ENCODE data around the gene CMSS1.
"Not testable (repeated sequence)": the region's sequence is repeated elsewhere in the genome, so short reads cannot be mapped to it uniquely, and the experiment has no call there.

The CMSS1 gene

GRCh38 chr3:100087198-100087597 lies 269.5 kb downstream of the CMSS1 start:
- DNase-seq = peak in 1 of 5 experiments; percentile 83

DNA sequence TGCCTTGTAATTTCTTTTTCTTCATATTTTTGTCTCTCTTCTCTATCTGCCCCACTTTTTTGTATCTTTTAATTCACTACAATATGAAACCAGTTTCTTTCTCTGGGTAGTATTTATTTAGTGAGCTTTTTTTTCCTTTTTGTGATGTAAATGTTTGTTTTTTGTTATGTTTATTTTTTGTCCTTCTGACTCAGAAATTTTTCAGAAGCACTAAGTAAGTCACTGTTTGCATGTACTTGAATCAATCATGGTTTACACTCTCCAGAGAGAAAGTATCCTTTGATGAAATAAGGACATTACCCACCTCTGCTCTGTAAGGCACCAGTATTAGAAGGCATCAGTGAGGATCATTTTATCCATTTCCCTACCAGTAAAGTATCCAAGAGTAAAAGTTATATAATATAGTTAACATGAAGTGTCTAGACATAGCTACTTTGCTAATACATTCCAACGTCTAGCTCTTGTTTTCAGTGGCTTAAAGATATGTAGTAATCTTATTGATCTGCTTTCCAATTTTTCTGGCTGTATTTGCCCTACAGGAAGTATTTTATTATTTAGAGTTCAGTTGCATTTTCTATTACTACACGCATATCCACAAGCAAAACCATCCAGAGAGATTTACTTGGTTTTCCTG lies 271.2 kb downstream of the CMSS1 start:
- DNase-seq = peak in 1 of 5 experiments; percentile 15

DNA sequence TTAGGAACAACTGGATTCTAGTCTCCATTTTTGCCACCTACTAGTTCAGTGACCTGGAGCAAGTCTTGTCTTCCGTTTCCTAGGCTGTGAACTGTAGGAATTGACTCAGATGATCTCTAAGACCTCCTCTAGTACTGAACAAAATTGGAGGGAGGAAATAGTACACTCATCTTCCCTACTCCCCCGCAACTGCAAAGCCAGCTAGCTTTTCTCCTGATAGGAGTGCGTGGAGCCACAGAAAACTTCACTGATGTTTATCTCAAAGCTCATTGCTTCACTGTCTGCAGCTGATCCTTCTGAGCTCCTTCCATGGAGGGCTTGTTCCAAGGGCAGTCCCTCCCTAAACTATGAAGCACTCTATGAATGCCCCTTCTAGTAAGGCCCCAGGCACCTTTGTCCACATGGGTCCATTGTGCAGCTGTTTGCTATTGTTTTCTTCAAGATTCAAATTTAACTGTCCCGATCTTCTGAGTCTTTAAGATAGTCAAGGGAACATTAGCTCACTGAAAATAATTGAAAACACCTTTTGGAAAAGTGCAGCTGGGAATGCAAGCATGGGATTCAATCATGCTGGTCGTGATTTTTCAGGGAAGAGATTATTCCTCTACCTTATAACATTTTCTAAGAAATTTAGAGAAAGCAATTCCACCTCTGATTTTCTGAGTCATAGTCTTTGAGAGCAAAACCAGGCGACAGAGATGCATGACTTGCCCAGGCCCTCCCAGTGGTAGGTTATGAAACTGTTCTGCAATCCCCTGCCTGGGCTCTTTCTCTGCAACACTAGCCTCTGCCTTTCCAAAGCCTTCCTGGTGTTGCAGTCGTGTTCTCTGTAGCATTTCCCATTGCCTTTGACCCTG lies 272.4 kb downstream of the CMSS1 start:
- peak in 1 of 5 experiments; percentile 75 for DNase-seq

DNA sequence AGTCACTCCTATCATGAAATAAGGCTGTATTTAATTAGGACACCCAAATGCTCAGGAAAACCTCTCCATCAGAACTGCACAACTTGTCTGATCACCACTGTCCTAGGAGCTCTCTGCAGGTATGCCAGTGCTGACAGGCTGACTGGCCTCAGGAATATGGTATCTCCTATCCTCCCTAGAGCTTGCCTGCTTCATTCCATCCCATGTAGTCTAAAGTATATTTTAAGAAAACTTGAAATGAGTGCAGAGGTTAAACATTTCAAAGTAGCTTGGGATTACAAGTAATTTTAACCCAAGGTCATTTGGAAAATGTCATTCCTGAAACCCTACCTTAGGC lies 273.0 kb downstream of the CMSS1 start:
- DNase-seq = no peak

DNA sequence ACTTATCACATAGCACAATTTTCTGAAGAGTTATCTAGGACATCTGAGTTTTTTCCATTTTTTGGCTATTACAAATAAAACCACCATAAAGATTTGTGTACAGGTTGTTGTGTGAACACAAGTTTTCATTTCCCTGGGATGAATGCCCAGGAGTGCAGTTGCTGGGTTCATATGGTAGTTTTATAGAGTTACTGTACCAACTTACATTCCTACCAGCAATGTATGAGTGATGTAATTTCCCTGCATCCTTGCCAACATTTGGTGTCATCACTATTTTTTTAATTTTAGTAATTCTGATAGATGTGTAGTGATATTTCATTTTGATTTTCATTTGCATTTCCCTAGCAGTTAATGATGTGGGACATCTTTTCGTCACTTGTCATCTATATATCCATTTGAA lies 276.2 kb downstream of the CMSS1 start:
- DNase-seq = no peak

DNA sequence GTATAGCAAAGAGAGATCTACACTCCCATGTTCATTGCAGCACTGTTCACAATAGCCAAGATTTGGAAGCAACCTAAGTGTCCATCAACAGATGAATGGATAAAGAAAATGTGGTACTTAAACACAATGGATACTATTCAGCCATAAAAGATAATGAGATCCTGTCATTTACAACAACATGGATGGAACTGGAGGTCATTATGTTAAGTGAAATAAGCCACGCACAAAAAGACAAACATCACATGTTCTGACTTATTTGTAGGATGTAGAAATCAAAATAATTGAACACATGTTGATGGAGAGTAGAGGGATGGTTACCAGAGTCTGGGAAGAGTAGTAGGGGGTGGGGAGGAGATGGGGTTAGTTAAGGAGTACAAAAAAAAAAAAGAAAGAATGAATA lies 278.6 kb downstream of the CMSS1 start:
- not testable (repeated sequence) for DNase-seq

- DNase-seq = peak in 1 of 5 experiments; percentile 63
Measured at GRCh38 chr3:100096866-100097265, 279.2 kb downstream of the CMSS1 start.

DNA sequence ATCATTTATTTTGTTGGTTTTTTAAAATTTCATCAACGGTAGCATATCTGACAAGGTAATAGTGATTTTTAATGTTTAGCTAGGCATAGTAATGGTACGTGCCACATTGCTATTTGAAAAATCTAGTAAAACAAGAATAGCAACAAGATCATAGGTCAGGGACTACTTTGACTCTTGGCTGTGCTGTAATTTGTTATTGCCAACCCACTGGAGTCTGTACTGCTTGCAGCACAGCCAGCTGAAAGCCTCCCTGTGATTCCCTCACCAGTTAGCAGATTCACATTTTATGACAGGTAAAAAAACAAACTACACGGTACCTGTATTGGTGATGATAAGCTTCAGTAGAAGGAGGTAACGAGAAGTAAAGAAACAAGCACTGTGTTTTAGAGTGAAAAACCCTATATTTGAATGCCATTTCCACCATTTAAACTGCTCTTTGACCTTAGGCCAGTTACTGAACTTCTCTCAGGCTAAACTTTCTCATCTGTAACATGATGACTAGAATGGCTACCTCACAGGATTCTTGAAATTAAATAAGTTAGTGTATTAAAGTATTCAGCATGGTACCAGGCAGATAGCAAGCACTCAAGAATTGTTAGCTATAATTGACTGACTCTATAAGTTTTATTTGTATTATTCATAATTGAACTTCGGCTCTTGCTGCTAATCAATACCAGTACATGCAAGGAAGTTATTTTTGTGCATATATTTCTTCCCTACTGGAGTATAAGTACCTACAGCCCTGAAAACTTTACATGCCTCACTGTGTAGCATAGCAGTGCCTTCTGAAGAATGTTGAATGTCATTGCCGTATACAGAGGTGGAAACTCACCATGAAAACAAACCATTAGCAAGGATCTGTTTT lies 280.5 kb downstream of the CMSS1 start:
- DNase-seq = no peak

DNA sequence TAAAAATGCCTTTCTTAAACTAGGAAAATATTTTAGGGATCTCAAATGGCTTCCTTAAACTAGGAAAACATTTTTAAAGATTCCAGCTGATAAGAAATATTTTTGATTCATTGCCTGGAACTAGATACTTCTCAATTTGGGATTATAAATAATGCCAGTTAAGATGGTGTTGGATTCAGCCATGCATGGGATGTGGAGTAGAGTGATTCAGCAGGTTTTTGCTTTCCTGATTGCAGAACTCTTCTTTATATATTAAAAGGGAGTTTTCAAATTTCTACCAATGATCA lies 281.1 kb downstream of the CMSS1 start:
- no peak for DNase-seq

DNA sequence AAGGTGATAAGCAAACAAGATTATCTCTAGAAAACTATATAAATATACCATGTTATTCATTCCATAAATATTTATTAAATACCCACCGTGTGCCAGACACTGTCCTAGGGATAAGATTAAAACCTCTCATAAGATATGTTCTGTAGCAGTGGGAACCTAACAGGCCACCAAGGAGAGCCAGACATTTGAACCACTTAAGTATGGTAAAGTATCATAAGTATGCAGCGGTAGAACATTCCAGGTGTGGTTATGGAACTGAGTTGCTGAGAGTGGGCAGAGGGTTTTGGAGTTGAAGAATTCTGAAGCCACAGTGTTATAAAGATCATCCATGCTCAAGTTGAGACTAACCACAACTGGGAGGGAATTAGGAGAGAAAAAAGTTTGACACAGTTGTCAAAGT lies 282.0 kb downstream of the CMSS1 start:
- no peak for DNase-seq

- DNase-seq = no peak
Measured at GRCh38 chr3:100100425-100100824, 282.8 kb downstream of the CMSS1 start.

GRCh38 chr3:100102757-100103156 lies 285.1 kb downstream of the CMSS1 start:
- DNase-seq = no peak

DNA sequence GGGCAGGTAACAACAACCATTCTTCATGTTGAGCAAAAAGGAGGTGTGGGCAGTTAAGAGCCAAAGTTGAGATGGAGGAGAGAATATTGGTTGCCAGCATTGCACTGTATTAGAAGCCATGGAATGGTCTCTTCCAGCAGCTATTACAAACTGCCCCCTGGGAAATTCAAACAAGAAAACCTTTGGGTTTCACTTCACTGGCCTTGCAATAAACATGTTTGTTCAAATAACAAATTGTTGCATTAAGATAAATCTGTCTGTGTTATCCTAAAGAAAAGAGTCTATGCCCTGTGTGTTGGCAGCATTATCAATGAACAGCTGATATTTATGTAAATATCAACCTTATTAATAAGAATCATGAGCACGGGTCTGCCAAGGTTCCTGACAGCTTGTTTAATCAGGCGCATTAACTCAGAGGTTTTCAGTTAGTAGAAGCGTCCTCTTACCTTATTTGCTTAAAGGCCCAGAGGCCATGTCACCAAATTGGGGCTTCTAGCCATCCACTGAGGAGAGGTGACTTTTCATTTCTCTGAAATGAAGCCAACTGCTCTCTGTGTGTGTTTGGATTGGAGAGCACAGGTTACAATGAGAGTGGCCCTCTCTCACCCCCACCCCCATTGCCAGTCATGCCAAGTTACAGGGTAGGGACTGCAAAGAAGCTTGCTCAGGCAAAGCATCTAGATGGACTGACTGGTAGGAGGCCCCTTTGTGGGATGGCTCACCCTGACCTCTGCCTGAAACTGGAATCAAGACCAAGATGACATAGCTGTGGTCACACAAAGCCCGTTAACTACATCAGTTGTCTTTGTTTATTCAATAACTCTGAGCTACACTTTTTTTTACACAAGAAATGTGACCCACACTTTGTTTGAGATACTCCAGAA lies 286.1 kb downstream of the CMSS1 start:
- DNase-seq = peak in 1 of 5 experiments; percentile 48

- DNase-seq = no peak
Measured at GRCh38 chr3:100104442-100104798, 286.8 kb downstream of the CMSS1 start.

GRCh38 chr3:100104817-100105413 lies 287.3 kb downstream of the CMSS1 start:
- no peak for DNase-seq

- no peak for DNase-seq
Measured at GRCh38 chr3:100105501-100105900, 287.8 kb downstream of the CMSS1 start.

DNA sequence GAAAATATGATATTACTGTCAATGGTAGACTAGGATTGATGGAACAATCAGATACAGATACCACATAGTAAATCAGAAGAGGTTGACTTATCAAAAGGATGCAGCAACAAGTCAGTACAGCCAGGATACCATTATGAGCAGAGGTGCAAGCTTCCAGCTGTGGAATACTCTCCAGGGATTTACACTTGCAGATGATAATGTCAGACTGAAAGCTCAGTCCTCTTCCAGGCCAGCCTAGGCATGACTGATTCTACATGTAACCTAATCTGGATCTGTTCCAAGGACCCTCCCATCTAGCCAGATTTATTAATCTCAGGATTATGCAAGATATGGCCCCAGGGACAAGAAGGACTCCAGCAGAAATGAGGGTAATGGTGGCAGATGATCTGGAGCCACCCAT lies 288.4 kb downstream of the CMSS1 start:
- DNase-seq = no peak

GRCh38 chr3:100106531-100107141 lies 289.0 kb downstream of the CMSS1 start:
- no peak for DNase-seq

DNA sequence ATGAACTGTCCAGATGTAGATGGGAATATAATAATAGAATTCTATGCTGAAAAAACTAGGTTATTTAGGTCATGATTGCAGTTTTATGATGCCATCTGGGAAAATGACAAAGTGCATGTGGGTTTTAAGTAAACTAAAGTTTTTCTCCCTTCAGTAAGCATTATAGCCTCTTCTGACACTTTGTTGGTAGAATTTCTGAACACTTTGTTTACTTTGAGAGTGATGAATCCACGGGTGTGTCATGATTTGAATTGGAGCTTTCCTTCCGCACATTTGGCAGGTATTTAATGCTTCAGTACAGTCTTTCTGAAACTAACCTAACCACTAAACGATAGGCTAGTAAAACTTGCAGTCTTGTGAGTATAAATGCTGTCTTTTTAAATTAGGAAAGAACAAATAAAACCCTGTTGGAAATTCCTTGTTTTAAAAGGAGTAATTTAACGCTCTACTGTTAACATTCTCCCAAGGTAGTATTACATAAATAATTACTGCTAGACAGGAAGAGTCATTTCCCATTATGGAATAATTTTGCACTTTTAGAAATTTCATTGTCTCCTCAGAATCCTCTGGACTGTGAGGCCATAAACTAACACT lies 289.7 kb downstream of the CMSS1 start:
- no peak for DNase-seq

GRCh38 chr3:100108464-100109079 lies 290.9 kb downstream of the CMSS1 start:
- DNase-seq = peak in 1 of 5 experiments; percentile 38

DNA sequence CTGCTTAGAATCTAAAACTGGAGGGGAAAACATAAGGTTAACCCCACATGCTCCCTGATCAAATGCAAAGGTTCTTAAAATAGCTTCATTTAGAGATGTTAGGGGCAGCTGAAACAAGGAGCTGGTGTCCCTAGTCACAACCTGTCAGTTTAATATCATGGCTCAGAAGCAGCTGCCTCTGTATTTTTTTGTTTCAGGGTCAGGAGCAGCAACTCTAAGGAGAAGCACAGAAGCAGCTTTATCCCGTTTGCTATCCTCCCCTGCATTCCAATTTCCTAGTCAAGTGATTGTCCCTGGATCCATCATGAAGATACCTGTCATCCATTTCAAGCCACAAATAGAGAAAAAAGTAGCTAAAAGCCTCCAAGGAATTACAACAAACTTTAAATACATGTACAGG lies 292.5 kb downstream of the CMSS1 start:
- no peak for DNase-seq
